ENCODE measurements around the gene SLC20A1.

DNA sequence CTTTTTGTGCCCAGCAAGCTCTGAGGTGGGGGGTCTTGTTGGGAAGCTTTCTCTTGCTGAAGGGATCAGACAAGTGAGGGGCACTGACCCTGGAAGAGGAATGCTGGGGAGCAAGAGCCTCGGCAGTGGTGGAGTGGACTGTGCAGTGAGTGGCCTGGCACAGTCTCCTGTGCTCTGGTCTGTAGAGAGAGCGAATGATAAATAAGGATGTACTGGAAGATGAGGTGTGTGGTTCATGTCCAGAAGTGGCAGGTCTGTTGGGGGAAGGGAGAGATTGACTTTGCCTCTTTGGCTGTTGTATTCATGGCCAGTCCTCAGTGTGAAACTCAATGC, 5.3 kb upstream of the SLC20A1 start:
- TF ChIP-seq EZH2 (IDR thresholded peaks at IDR 0.05), result no peak
- no peak for TF ChIP-seq POLR2A (IDR thresholded peaks at IDR 0.05; ENCODE audit: borderline replicate concordance, extremely low read depth, insufficient read depth, insufficient read length)
- no peak for TF ChIP-seq RAD21 (IDR thresholded peaks at IDR 0.05; ENCODE audit: low read depth)
- TF ChIP-seq, protein P1, sequence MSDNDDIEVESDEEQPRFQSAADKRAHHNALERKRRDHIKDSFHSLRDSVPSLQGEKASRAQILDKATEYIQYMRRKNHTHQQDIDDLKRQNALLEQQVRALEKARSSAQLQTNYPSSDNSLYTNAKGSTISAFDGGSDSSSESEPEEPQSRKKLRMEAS (IDR thresholded peaks at IDR 0.05), result no peak
- TF ChIP-seq, protein P2, sequence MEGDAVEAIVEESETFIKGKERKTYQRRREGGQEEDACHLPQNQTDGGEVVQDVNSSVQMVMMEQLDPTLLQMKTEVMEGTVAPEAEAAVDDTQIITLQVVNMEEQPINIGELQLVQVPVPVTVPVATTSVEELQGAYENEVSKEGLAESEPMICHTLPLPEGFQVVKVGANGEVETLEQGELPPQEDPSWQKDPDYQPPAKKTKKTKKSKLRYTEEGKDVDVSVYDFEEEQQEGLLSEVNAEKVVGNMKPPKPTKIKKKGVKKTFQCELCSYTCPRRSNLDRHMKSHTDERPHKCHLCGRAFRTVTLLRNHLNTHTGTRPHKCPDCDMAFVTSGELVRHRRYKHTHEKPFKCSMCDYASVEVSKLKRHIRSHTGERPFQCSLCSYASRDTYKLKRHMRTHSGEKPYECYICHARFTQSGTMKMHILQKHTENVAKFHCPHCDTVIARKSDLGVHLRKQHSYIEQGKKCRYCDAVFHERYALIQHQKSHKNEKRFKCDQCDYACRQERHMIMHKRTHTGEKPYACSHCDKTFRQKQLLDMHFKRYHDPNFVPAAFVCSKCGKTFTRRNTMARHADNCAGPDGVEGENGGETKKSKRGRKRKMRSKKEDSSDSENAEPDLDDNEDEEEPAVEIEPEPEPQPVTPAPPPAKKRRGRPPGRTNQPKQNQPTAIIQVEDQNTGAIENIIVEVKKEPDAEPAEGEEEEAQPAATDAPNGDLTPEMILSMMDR (IDR thresholded peaks at IDR 0.05 in 2 of 3, conservative IDR thresholded peaks at IDR 0.05 in 1 of 3; ENCODE audit: borderline replicate concordance in 1 of 3, insufficient read depth in 1 of 3, low read depth in 2 of 3, low read length in 2 of 3), result no peak
- TF ChIP-seq POLR2AphosphoS5 (IDR thresholded peaks at IDR 0.05; ENCODE audit: low read depth, low read length), result no peak
- TF ChIP-seq ZNF274 (IDR thresholded peaks at IDR 0.05; ENCODE audit: low read depth, low read length), result no peak
- no peak for TF ChIP-seq ELF1 (IDR thresholded peaks at IDR 0.05; ENCODE audit: borderline replicate concordance, low read depth)
- TF ChIP-seq CBX3 (IDR thresholded peaks at IDR 0.05; ENCODE audit: low read depth), result no peak
